CD14-positive monocyte (primary cell): ENCODE data around the gene DGCR6L. TPM values are rescaled to one million over a fixed set of nuclear protein-coding genes. Genes with fewer than 3 reads are reported as not detected.
"Not testable (repeated sequence)": the region's sequence is repeated elsewhere in the genome, so short reads cannot be mapped to it uniquely, and the experiment has no call there.

Experiments used
- DNase-seq, 3 donors: peaks; one replicate each; pipeline ENCODE4 v3.0.0-alpha.2; 2011 to 2022
- H2AFZ ChIP-seq: 2 replicates; pipeline ENCODE4 v1.6.0; 2012; ENCODE audit warnings: mild to moderate bottlenecking, low read depth, low read length, inconsistent platforms; ENCODE audit not compliant: insufficient read depth, poor library complexity, severe bottlenecking
- H3K27ac ChIP-seq, 2 donors: 1 replicate in 1 of 2; 2 replicates in 1 of 2; pipeline ENCODE4 v1.5.1; 2012 to 2013; ENCODE audit warnings: low read length in 2 of 2, control low read depth in 1 of 2, inconsistent platforms in 1 of 2, low read depth in 1 of 2, mild to moderate bottlenecking in 1 of 2
- H3K27me3 ChIP-seq, 2 donors: one replicate each; pipeline versions ENCODE4 v1.6.0 to v1.6.1; 2011 to 2013; ENCODE audit warnings: low read length in 2 of 2; ENCODE audit not compliant: control insufficient read depth in 2 of 2, insufficient read depth in 2 of 2
- H3K36me3 ChIP-seq, 2 donors: replicated peaks in 1 of 2; 1 replicate in 1 of 2; 2 replicates in 1 of 2; pipeline versions ENCODE4 v1.5.1 to v1.6.1; 2012 to 2013; ENCODE audit warnings: low read length in 2 of 2, control low read depth in 1 of 2, inconsistent platforms in 1 of 2, mild to moderate bottlenecking in 1 of 2; ENCODE audit not compliant: insufficient read depth in 2 of 2, control insufficient read depth in 1 of 2
- H3K4me1 ChIP-seq, 2 donors: 1 replicate in 1 of 2; 2 replicates in 1 of 2; pipeline versions ENCODE4 v1.5.1 to v1.6.1; 2012 to 2013; ENCODE audit warnings: low read length in 2 of 2, control low read depth in 1 of 2, inconsistent platforms in 1 of 2, mild to moderate bottlenecking in 1 of 2, moderate library complexity in 1 of 2; ENCODE audit not compliant: insufficient read depth in 2 of 2, control insufficient read depth in 1 of 2
- H3K4me2 ChIP-seq: replicated peaks from 2 replicates; pipeline ENCODE3; 2012; ENCODE audit warnings: low read length, moderate library complexity, mild to moderate bottlenecking; ENCODE audit not compliant: poor library complexity, severe bottlenecking; ENCODE audit errors: extremely low read depth
- H3K4me3 ChIP-seq, 3 experiments: fragments of 200-600 bp in 1 of 3; sonication (generic) in 1 of 3; replicated peaks in 1 of 3; 1 replicate in 2 of 3; 2 replicates in 1 of 3; pipeline ENCODE4 v1.5.1; 2011 to 2013; ENCODE audit warnings: low read length in 3 of 3, mild to moderate bottlenecking in 3 of 3, control low read depth in 2 of 3, low read depth in 2 of 3, inconsistent platforms in 1 of 3, moderate library complexity in 1 of 3
- H3K79me2 ChIP-seq: 2 replicates; pipeline ENCODE4 v1.6.0; 2012; ENCODE audit warnings: mild to moderate bottlenecking, control low read depth, inconsistent platforms, low read length, moderate library complexity; ENCODE audit not compliant: insufficient read depth
- H3K9ac ChIP-seq: 2 replicates; pipeline ENCODE4 v1.6.0; 2017; ENCODE audit warnings: low read length, mild to moderate bottlenecking; ENCODE audit not compliant: insufficient read depth, poor library complexity, severe bottlenecking
- H3K9me3 ChIP-seq, 2 donors: replicated peaks in 1 of 2; 1 replicate in 1 of 2; 2 replicates in 1 of 2; pipeline versions ENCODE4 v1.5.1 to v1.6.1; 2012 to 2013; ENCODE audit warnings: low read length in 2 of 2, control low read depth in 1 of 2; ENCODE audit not compliant: control insufficient read depth in 1 of 2, insufficient read depth in 1 of 2
- H4K20me1 ChIP-seq: 2 replicates; pipeline ENCODE4 v1.6.0; 2012; ENCODE audit warnings: mild to moderate bottlenecking, low read length, control low read depth, moderate library complexity; ENCODE audit not compliant: insufficient read depth
- H3K27ac Mint-ChIP-seq, 7 donors: one replicate each; pipeline ENCODE4 v1.8.0; 2020; ENCODE audit warnings: mild to moderate bottlenecking in 7 of 7, mixed read lengths in 7 of 7, moderate library complexity in 6 of 7, inconsistent platforms in 2 of 7
- H3K27me3 Mint-ChIP-seq, 3 donors: one replicate each; pipeline ENCODE4 v1.8.0; 2021 to 2022; ENCODE audit warnings: low read depth in 3 of 3, mild to moderate bottlenecking in 3 of 3, mixed read lengths in 3 of 3, moderate library complexity in 3 of 3, inconsistent platforms in 1 of 3
- H3K36me3 Mint-ChIP-seq, 2 donors: one replicate each; pipeline ENCODE4 v1.8.0; 2020; ENCODE audit warnings: mixed read lengths in 2 of 2, inconsistent platforms in 1 of 2, mild to moderate bottlenecking in 1 of 2
- H3K4me1 Mint-ChIP-seq: one replicate; pipeline ENCODE4 v1.8.0; 2020; ENCODE audit warnings: mild to moderate bottlenecking, mixed read lengths
- H3K4me3 Mint-ChIP-seq, 2 donors: one replicate each; pipeline ENCODE4 v1.8.0; 2020; ENCODE audit warnings: mild to moderate bottlenecking in 2 of 2, mixed read lengths in 2 of 2, moderate library complexity in 1 of 2
- H3K9me3 Mint-ChIP-seq, 7 donors: one replicate each; pipeline ENCODE4 v1.8.0; 2020 to 2022; ENCODE audit warnings: mixed read lengths in 7 of 7, mild to moderate bottlenecking in 6 of 7, moderate library complexity in 6 of 7, inconsistent platforms in 2 of 7
- CTCF ChIP-seq: fragments of 200-600 bp; IDR thresholded peaks from one replicate; pipeline ENCODE4 v1.8.0; 2022; ENCODE audit warnings: antibody characterized with exemption, mild to moderate bottlenecking
- WGBS: methylation state at CpG from one replicate; pipeline ENCODE4 v1.1.5; 2013; ENCODE audit warnings: missing lambda C conversion rate; ENCODE audit not compliant: insufficient coverage; 5-methylcytosine and 5-hydroxymethylcytosine counted together
- intact Hi-C, 2 donors: fragments of 100-400 bp; cut with micrococcal nuclease; formaldehyde crosslinking; loops; one replicate each; pipeline versions ENCODE4 v1.15.0 to v1.15.1; 2023
- polyA plus RNA-seq, 3 donors: library from polyadenylated mRNA; depleted of rRNA in 1 of 3; unstranded in 2 of 3; stranded (reverse) in 1 of 3; fragments of 300-500 nt in 2 of 3; fragments of >200 nt in 1 of 3; fragmentation: Illumina TruSeq in 2 of 3; gene quantifications; 1 replicate in 2 of 3; 2 replicates in 1 of 3; pipeline ENCODE4 v1.2.3, GENCODE V29; 2012 to 2021

Gene DGCR6L
- polyA plus RNA-seq, 3 donors: 33.0 to 62.8 (median 56.3) TPM

GRCh38 chr22:20304646-20305045, 15.2 kb downstream of the DGCR6L start:
- Histone ChIP-seq H4K20me1 (no peaks in the 10 kb centered on the region), H3K4me3 (no peak overlapping the region), H3K9me3 (no peaks in the 10 kb centered on the region), H3K27me3 (peaks cover 2 to 11% of the 10 kb centered on the region in 2 donors), H2AFZ (no peak overlapping the region), H3K4me2 (no peak overlapping the region), H3K4me1 (peaks cover 3 to 7% of the 10 kb centered on the region in 2 donors), H3K36me3 (no peaks in the 10 kb centered on the region), H3K27ac (no peak overlapping the region), H3K79me2 (no peaks in the 10 kb centered on the region), H3K9ac (no peak overlapping the region)
- Mint-ChIP-seq H3K27ac (no peak overlapping the region), H3K36me3 (no peaks in the 10 kb centered on the region), H3K27me3 (peaks cover 16 to 30% (median 22%) of the 10 kb centered on the region in 3 donors), H3K4me1 (peaks cover 5% of the 10 kb centered on the region), H3K9me3 (peaks cover 0 to 2% (median 0%) of the 10 kb centered on the region in 7 donors), H3K4me3 (no peak overlapping the region)
- no peak for DNase-seq
- no peak for TF ChIP-seq CTCF
- intact Hi-C loops: no loop called here
- 96% methylated on average over 7 of the region's 9 CpGs for WGBS

DNA sequence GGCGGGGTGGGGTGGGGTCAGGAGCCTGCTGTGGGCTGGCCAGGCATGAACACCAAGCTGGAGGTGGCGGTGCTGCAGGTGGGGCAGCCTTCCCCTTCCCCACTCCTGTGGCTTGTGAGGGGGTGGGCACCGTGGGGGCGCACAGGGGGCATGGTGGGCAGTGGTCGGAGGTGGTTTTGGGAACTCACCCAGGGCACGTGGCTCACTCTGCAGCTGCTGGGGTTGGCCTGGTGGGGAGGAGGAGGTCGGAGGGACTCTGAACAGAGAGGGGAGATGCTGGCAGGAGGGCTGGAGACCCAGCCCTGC, 16.7 kb downstream of the DGCR6L start:
- H3K27ac Mint-ChIP-seq, H3K9ac ChIP-seq, H3K36me3 ChIP-seq, H3K9me3 Mint-ChIP-seq, H3K79me2 ChIP-seq, H3K4me3 ChIP-seq, H3K36me3 Mint-ChIP-seq, H2AFZ ChIP-seq, intact Hi-C loops, H3K4me3 Mint-ChIP-seq, H3K4me2 ChIP-seq, DNase-seq, H3K4me1 Mint-ChIP-seq, H4K20me1 ChIP-seq, H3K9me3 ChIP-seq, H3K27ac ChIP-seq: not testable (repeated sequence)
- H3K27me3 ChIP-seq: peaks cover 2 to 13% of the 10 kb centered on the region in 2 donors
- H3K4me1 ChIP-seq: peaks cover 7 to 18% of the 10 kb centered on the region in 2 donors
- WGBS: 30% methylated on average over 2 of the region's 7 CpGs
- peaks cover 16 to 34% (median 23%) of the 10 kb centered on the region in 3 donors for H3K27me3 Mint-ChIP-seq
